ENCODE data around the gene CD164.

The CD164 gene

DNA sequence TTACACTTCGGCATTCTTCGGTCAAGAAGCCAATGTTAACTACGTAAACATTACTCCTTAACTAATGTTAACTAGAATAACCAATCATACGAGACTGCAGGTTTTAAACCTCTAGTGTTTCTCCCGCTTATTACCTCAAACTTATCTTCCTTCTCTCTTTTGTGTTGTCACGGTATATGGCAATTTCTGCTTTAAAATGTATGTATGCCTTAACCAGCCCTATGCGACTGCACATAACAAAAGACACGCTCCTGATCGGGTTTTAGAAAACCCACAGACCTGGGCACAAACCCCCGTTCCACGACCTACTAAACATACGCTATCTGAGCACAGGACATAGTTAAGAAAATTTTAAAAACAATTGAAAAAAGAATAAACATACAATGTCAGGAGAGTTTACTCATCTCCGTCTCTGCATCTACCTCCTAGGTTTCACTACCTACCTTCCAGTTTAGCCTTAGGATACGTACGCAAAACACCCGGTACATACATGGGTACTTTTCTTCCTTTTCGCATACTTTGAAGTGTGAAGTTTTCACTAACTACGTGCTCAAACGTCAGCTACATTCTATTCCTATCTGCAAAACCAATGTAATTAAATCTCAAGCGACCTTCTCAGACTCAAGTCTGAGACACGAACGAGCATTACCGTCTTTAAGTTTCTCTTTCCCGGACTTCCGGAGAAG is 1.1 kb downstream of the CD164 start:
- TF ChIP-seq, protein P1, sequence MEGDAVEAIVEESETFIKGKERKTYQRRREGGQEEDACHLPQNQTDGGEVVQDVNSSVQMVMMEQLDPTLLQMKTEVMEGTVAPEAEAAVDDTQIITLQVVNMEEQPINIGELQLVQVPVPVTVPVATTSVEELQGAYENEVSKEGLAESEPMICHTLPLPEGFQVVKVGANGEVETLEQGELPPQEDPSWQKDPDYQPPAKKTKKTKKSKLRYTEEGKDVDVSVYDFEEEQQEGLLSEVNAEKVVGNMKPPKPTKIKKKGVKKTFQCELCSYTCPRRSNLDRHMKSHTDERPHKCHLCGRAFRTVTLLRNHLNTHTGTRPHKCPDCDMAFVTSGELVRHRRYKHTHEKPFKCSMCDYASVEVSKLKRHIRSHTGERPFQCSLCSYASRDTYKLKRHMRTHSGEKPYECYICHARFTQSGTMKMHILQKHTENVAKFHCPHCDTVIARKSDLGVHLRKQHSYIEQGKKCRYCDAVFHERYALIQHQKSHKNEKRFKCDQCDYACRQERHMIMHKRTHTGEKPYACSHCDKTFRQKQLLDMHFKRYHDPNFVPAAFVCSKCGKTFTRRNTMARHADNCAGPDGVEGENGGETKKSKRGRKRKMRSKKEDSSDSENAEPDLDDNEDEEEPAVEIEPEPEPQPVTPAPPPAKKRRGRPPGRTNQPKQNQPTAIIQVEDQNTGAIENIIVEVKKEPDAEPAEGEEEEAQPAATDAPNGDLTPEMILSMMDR (IDR thresholded peaks at IDR 0.05; ENCODE audit: low read depth, low read length): no peak
- no peak for DNase-seq
- Histone ChIP-seq H3K36me3 (peaks cover 13% of the 10 kb centered on the region), H3K27me3 (no peaks in the 10 kb centered on the region), H3K4me1 (no peaks in the 10 kb centered on the region), H3K4me3 (ENCODE audit: low read depth, low read length) (peak overlapping the region; percentile 73), H3K9me3 (no peaks in the 10 kb centered on the region)

DNA sequence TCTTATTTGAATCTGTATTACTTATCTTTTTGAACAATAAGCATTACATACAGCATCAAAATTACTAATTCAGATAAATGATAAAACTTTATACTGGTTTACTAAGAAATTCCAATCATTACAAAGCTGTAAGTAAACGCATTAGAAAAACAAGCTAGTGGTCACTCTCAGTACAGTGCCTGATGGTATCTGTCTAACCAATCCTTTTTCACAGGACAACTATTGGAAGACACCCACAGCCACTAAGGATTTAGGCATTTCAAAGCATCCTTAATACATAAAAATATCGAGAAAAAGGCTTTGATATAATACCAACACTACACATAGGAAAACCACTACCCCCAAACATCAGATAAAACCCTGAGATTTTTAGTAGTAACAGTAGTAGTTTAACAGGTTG is 2.6 kb downstream of the CD164 start:
- TF ChIP-seq, protein P1 (IDR thresholded peaks at IDR 0.05; ENCODE audit: low read depth, low read length): no peak
- Histone ChIP-seq H3K4me1 (peaks cover under 1% of the 10 kb centered on the region; the same call in 1 of the 2 replicates), H3K36me3 (peaks cover 24% of the 10 kb centered on the region), H3K4me3 (ENCODE audit: low read depth, low read length) (peak overlapping the region; percentile 73), H3K27me3 (no peaks in the 10 kb centered on the region), H3K9me3 (no peaks in the 10 kb centered on the region)
- DNase-seq: no peak

DNA sequence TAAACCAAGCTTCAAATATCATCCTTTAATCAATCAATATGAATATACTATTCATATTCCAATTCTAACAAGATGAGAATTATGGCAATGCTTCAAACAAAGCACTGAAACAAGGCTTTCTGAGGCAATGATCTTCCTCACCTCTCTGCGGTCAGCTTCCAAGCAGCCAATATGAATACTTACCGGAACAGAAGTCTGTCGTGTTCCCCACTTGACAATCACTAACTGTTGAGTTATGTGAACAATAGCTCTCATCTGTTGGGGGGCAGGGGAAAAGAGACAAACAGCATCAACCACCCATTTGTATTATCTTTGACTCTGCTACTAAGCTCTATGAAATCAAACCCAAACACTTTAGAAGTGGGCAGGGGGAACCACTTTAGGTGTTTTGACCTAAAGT is 4.5 kb downstream of the CD164 start:
- H3K27me3 ChIP-seq: no peaks in the 10 kb centered on the region
- no peak overlapping the region for H3K4me3 ChIP-seq (ENCODE audit: low read depth, low read length)
- DNase-seq: no peak
- TF ChIP-seq, protein P1 (IDR thresholded peaks at IDR 0.05; ENCODE audit: low read depth, low read length): no peak
- peaks cover 42% of the 10 kb centered on the region for H3K36me3 ChIP-seq
- H3K4me1 ChIP-seq: peaks cover 3% of the 10 kb centered on the region; the same call in 1 of the 2 replicates
- no peaks in the 10 kb centered on the region for H3K9me3 ChIP-seq

DNA sequence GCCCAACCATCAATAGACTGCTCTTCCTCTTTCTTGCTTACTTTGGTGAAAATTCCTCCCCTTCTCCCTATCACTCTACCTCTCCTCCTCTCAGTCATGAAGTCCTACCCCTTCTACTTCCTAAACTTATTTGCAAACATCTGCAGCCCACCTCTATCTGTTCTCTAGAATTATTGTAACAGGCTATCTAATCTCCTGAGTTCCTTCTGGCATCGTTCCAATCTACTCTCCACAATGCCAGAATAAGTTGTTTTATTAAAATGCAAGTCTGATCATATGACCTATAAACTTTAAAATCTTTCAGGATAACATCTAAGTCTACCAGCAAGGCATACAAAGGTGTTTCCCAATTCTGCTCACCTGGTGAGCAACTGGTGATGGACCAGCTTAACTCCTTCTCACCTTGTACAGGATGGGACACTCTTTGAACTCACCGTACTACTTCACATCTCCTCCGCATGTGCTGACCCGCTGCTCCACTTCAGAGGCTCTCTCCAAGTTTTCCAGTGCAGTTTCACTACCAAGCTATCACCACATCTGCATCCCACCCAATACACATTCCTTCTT is 7.9 kb downstream of the CD164 start:
- Histone ChIP-seq H3K4me1 (peaks cover 3% of the 10 kb centered on the region; the same call in 1 of the 2 replicates), H3K9me3 (no peaks in the 10 kb centered on the region), H3K4me3 (ENCODE audit: low read depth, low read length) (no peak overlapping the region), H3K36me3 (peaks cover 66% of the 10 kb centered on the region), H3K27me3 (no peaks in the 10 kb centered on the region)
- no peak for DNase-seq
- TF ChIP-seq, protein P1 (IDR thresholded peaks at IDR 0.05; ENCODE audit: low read depth, low read length): no peak

DNA sequence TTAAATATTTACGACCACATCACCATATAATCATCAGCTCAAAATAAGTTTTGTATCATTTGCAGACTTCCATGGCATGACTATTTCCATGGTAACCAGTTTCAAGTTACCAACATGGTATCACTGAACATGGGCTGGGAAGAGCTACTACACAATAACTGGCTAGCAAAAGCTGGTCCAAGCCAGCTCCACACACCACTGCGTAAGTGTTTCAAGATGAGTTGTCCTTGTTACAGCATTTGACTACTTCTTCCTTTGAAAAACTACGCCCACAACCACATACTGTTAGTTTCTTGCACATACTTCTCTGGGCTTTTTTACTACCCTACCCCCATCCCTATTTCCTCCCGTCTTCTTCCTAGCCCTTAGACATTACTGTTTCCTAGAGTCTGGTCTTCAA is 8.5 kb downstream of the CD164 start:
- Histone ChIP-seq H3K9me3 (no peaks in the 10 kb centered on the region), H3K27me3 (no peaks in the 10 kb centered on the region), H3K4me3 (ENCODE audit: low read depth, low read length) (no peak overlapping the region), H3K4me1 (peaks cover 3% of the 10 kb centered on the region; the same call in 1 of the 2 replicates), H3K36me3 (peaks cover 71% of the 10 kb centered on the region)
- DNase-seq: no peak
- TF ChIP-seq, protein P1 (IDR thresholded peaks at IDR 0.05; ENCODE audit: low read depth, low read length): no peak

DNA sequence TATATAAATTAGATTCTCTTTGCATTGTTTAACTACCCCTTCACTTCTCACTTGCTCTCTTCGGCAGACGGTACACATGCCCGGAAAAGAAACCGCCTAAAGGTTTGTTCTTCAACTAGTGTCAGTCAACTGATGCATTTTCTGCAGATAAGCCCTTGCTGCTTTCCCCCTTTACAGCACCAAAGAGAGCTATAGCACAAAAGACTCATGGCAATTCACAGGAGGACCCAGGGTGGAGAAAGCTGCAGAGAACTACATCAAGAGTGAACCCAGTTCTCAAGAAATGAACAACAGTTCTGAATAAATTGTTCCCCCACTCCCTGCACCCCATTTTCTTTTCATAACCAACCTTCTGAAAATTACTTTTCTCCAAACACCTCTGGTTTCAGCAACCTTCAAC is 8.9 kb downstream of the CD164 start:
- Histone ChIP-seq H3K27me3 (no peaks in the 10 kb centered on the region), H3K4me1 (peaks cover 3% of the 10 kb centered on the region; the same call in 1 of the 2 replicates), H3K9me3 (no peaks in the 10 kb centered on the region), H3K4me3 (ENCODE audit: low read depth, low read length) (no peak overlapping the region), H3K36me3 (peaks cover 74% of the 10 kb centered on the region)
- no peak for DNase-seq
- TF ChIP-seq, protein P1 (IDR thresholded peaks at IDR 0.05; ENCODE audit: low read depth, low read length): no peak

Data from BE2C (cell line).